Tongue (tissue), 2 donors: Measurements from ENCODE around the gene PRPSAP1. TPM values are rescaled to one million over a fixed set of nuclear protein-coding genes. Genes with fewer than 3 reads are reported as not detected.

Experiments
- DNase-seq: peaks from one replicate; pipeline ENCODE4 v3.0.0-alpha.2; 2015
- total RNA-seq: library from RNA; depleted of rRNA; stranded (reverse); fragments of >200 nt; gene quantifications from one replicate; pipeline ENCODE4 v1.2.3, GENCODE V29; 2014

Gene PRPSAP1
- total RNA-seq, 1 donor from 2014 or later = 55.8 TPM

- peak; percentile 80 for DNase-seq
Measured at GRCh38 chr17:76383546-76384221, 30.0 kb upstream of the PRPSAP1 start.

GRCh38 chr17:76382803-76383545 is 29.3 kb upstream of the PRPSAP1 start:
- peak; percentile 54 for DNase-seq

DNA sequence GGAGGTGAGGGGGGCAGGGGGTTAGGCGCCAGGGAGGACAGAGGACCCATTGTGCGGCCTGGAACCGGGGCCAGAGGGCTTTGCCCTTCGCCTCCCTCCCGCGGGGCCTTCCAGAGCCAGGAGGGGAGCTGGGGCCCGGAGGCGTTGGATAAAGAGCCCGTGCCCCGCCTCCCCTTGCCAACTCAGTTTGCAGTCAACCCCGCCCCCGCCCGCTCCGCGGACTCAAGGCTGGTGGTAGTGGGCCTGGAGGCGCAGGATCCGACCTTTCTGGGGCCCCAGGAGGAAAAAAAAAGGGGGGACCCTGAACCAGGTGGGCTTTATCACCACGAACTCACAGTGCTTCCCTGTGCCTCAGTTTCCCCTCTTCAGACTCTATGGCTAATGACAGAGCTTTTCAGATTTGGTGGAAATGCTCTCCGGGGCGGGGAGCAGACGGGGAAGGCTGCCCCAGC is 28.7 kb upstream of the PRPSAP1 start:
- DNase-seq = peak; percentile 47

GRCh38 chr17:76381633-76382350 is 28.1 kb upstream of the PRPSAP1 start:
- peak; percentile 50 for DNase-seq

- no peak for DNase-seq
Measured at GRCh38 chr17:76379646-76380376, 26.1 kb upstream of the PRPSAP1 start.

DNA sequence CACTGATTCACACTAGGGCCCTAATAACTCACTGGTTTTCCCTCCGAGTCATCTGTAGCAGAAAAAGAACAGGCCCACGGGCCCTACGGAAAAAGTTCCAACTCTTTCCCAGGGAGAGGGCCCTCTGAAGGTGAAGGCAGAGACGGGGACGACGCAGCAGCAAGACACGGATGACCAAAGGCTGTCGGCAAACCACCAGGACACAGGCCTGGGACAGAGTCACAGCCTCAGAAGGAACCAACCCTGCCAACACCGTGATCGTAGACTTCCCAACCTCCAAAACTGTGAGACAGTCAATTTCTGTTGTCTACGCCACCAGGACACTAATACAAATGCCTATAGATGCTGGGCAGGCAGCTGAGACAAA is 25.5 kb upstream of the PRPSAP1 start:
- DNase-seq = no peak

GRCh38 chr17:76378548-76379274 is 25.0 kb upstream of the PRPSAP1 start:
- DNase-seq = no peak

DNA sequence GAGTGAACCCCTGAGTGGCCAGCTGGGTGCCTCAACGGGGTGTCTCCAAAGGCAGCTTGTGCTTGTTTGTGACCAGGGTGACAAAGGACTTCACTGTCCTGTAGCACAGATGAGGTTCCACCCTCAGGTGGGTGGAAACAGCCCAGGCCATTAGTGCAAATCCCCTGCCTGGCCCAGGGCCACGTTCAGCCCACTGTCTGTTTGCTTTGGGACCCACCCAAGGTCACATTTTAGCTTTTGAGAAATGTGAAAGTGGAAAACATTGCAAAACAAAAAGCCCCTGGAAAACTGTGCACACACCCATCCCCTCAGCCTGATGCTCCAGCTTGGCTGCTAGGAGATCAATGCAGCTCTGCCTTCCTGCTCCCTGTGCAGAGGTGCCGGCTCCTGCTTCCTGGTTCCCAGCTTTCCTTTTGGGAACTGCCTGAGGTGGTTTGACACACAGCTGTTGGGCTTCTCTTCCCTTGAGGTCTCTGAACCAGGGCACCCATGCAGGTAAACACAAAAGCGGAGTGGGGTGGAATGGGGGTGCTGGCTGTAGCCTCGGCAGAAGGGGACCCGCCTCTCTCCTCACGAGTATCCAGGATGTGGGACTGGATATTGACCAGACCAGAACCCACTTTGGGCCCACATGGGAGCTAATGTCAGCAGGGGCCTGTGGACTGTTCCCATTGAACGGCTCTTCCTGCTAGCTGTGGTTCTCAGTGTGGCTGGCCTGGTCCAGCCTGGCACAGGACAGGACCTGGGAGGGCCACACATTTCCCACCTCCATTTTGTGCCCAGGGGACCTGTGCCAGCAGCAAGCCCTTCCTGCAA is 22.8 kb upstream of the PRPSAP1 start:
- DNase-seq = peak; percentile 50

DNA sequence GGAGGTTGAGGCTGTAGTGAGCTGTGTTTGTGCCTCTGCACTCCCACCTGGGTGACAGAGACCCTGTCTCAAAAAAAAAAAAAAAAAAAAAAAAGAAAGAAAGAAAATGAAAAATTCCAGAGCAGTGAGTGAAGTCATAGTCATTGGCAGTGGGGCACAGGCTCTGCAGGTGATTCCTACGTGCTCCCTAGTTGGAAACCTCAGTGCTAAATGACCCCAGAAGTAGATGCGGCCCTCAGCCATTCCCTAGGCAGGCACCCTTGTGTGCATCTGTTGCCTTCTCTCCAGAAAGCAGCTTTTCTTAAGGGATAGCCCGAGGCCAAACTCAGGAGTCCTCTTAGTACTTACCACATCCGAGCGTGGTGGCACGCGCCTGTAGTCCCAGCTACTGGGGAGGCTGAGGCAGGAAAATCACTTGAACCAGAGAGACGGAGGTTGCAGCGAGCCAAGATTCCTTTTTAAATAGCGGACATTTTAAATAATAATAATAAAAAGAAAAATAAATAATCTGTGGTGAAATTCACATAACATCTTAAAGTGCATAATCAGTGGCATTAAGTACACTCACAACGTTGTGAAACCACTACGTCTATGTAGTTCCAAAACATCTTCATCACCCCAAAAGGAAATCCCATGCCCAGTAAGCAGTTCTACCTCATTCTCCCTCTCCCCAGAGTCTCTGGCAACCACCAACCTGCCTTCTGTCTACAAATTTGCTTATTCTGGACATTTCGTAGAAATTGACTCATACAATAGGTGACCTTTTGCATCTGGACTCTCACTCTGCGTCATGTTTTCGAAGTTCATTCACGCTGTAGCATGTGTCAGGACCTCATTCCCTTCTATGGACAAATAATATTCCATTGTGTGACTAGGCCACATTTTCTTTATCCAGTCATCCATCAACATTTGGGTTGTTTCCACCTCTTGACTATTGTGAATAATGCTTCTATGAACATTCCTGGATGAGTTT is 18.2 kb upstream of the PRPSAP1 start:
- no peak for DNase-seq

GRCh38 chr17:76370261-76370993 is 16.7 kb upstream of the PRPSAP1 start:
- DNase-seq = peak; percentile 47

DNA sequence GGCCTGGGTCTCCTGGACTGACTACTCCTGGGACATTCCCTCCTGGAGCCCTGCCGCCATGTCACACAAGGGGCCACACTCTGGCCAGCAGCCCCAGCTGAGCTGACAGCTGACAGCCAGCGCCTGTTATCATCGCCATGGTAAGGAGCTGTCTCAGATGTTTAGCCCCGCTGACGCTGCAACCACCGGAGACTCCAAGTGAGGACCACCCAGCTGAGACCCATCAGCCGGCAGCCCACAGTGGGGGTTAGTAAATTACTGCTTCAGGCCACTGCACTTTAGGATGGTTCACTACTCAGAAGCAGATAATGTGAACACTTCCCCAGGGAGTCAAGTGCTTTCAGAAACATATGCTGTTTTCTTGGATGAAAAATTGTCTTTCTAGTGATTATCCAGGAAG is 16.1 kb upstream of the PRPSAP1 start:
- peak; percentile 43 for DNase-seq

DNA sequence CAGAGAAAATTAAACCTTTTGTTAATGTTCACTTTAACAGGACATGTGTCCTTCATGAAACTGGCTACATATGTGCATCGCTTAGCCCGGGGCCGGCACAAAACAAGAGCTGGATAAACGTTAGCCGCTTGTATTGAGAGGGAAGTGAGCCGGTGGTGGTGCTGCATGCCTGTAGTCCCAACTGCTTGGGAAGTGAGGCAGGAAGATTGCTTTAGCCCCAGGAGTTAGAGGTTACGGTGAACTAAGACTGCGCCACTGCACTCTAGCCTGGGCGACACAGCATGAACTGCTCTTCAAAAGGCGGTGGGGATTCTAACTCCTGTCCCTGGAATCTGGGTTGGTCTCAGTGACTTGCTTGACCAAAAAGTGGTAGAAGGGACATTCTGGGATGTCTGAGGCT is 15.7 kb upstream of the PRPSAP1 start:
- no peak for DNase-seq

DNA sequence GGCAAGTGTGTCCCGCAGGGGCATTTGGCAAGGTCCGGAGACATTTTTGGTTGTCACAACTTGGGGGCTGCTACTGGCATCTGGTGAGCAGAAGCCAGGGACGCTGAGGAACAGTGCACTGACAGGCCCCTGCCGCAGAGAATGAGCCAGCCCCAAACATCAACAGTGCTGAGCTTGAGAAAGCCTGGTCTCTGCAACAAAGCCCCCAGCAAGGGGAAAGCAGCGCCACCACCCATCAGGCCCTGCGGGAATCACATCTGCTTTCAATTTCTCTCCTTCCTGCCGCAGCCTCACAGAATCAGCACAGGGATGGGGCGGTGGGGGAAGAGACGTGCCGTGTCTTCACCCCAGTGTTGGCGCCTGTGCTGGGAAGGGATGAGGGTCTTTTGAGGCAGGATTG is 14.8 kb upstream of the PRPSAP1 start:
- DNase-seq = peak; percentile 38

- no peak for DNase-seq
Measured at GRCh38 chr17:76367642-76368041, 13.9 kb upstream of the PRPSAP1 start.

- no peak for DNase-seq
Measured at GRCh38 chr17:76366247-76366646, 12.5 kb upstream of the PRPSAP1 start.

GRCh38 chr17:76365256-76365903 is 11.7 kb upstream of the PRPSAP1 start:
- DNase-seq = no peak

DNA sequence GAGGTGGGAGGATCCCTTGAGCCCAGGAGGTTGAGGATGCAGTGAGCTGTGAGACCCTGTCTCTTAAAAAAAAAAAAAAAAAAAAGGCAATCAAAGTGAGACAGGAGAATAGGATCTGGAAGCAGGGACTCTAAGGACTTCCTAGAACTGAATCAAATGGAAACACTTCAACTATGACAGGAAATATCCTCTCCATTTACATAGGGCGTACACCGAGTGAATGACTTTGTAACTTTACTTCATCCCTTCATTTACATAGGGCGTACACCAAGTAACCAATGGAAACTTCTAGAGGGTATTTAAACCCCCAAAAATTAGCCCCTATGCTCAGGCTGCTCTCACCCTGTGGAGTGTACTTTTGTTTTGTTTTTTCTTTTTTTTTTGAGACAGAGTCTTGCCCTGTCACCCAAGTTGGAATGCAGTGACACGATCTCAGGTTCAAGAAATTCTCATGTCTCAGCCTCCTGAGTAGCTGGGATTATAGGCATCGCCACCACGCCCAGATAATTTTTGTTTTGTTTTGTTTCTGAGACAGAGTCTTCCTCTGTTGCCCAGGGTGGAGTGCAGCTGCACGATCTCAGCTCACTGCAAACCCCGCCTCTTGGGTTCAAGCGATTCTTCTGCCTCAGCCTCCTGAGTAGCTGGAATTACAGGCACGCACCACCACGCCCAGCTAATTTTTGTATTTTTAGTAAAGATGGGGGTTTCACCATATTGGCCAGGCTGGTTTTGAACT is 9.6 kb upstream of the PRPSAP1 start:
- DNase-seq = no peak

DNA sequence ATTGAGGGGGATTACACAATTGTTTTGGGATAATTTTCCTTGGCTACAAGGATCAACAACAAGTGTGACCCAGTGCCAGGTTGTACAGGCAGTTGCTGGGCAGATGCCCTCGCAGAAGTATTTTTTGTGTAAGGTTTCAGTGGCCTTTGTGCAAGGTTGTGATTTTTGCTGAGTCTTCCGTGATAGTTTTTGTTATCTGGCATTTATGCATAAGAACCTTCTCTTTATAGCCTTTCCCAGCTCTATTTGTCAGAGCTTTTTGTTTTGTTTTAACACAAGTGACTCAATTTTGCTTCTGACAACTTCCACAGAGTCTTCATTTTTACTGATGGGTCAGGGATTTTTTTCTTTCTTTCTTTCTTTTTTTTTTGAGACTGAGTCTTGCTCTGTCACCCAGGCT is 6.7 kb upstream of the PRPSAP1 start:
- no peak for DNase-seq
